Cerebellar cortex (tissue), 1 donor: ENCODE data around the gene PARS2.

Experiments used
- DNase-seq: peaks from one replicate; pipeline ENCODE4 v3.0.0-alpha.2; 2015; ENCODE audit warnings: low spot score

PARS2 gene

GRCh38 chr1:54736685-54737084 is 27.6 kb downstream of the PARS2 start:
- no peak for DNase-seq

- no peak for DNase-seq
These were observed 36.3 kb downstream of the PARS2 start for GRCh38 chr1:54728027-54728426.

- no peak for DNase-seq
These were observed 39.6 kb downstream of the PARS2 start for GRCh38 chr1:54724771-54725170.

GRCh38 chr1:54723985-54724384 is 40.3 kb downstream of the PARS2 start:
- no peak for DNase-seq

- no peak for DNase-seq
These were observed 42.6 kb downstream of the PARS2 start for GRCh38 chr1:54721719-54722118.

GRCh38 chr1:54716299-54717047 is 47.9 kb downstream of the PARS2 start:
- DNase-seq: no peak

GRCh38 chr1:54715493-54716298 is 48.6 kb downstream of the PARS2 start, which contains the start of gene TTC4:
TSS of gene TTC4 (plus strand) at chr1:54715861. CDS start at chr1:54715909, 48 bp downstream.
- peak; percentile 80 for DNase-seq

GRCh38 chr1:54714881-54715492 is 49.3 kb downstream of the PARS2 start:
- DNase-seq: no peak

GRCh38 chr1:54711536-54711935 is 52.8 kb downstream of the PARS2 start:
- DNase-seq: no peak

- no peak for DNase-seq
These were observed 53.5 kb downstream of the PARS2 start for GRCh38 chr1:54710841-54711240.

- no peak for DNase-seq
These were observed 53.9 kb downstream of the PARS2 start for GRCh38 chr1:54710434-54710833.

GRCh38 chr1:54709547-54710292 is 54.6 kb downstream of the PARS2 start:
- DNase-seq: no peak

GRCh38 chr1:54708385-54708784 is 55.9 kb downstream of the PARS2 start:
- DNase-seq: no peak
